SKM-1 (cell line): ENCODE measurements around the gene C2CD2.

Source experiments
- DNase-seq: peaks from one replicate; lab custom pipeline; 2025; ENCODE audit not compliant: unreplicated experiment; lab: John Stamatoyannopoulos, UW

C2CD2 gene

GRCh38 chr21:41933313-41934079 is 20.3 kb downstream of the C2CD2 start:
- DNase-seq = no peak

GRCh38 chr21:41932576-41933312 is 21.1 kb downstream of the C2CD2 start:
- DNase-seq = no peak

GRCh38 chr21:41932191-41932575 is 21.6 kb downstream of the C2CD2 start:
- DNase-seq = no peak

- no peak for DNase-seq
Observed at GRCh38 chr21:41931041-41931451, 22.8 kb downstream of the C2CD2 start.

GRCh38 chr21:41929248-41929647 is 24.6 kb downstream of the C2CD2 start:
- no peak for DNase-seq

GRCh38 chr21:41928621-41929220 is 25.1 kb downstream of the C2CD2 start:
- no peak for DNase-seq

GRCh38 chr21:41927727-41928409 is 25.9 kb downstream of the C2CD2 start:
- DNase-seq = peak; percentile 40

GRCh38 chr21:41926807-41927171 is 27.0 kb downstream of the C2CD2 start:
- no peak for DNase-seq

GRCh38 chr21:41926117-41926806 is 27.6 kb downstream of the C2CD2 start:
- no peak for DNase-seq

GRCh38 chr21:41925767-41926116 is 28.1 kb downstream of the C2CD2 start:
- no peak for DNase-seq

GRCh38 chr21:41924368-41924754 is 29.5 kb downstream of the C2CD2 start:
- no peak for DNase-seq

- DNase-seq = no peak
Observed at GRCh38 chr21:41923631-41924367, 30.0 kb downstream of the C2CD2 start.

GRCh38 chr21:41923186-41923585 is 30.6 kb downstream of the C2CD2 start:
- DNase-seq = no peak

GRCh38 chr21:41921021-41921420 is 32.8 kb downstream of the C2CD2 start:
- DNase-seq = no peak

GRCh38 chr21:41920476-41920875 is 33.3 kb downstream of the C2CD2 start:
- no peak for DNase-seq

GRCh38 chr21:41919666-41920398 is 34.0 kb downstream of the C2CD2 start:
- no peak for DNase-seq

GRCh38 chr21:41918561-41919358 is 35.1 kb downstream of the C2CD2 start:
- no peak for DNase-seq

GRCh38 chr21:41917531-41917930 is 36.3 kb downstream of the C2CD2 start:
- DNase-seq = no peak

GRCh38 chr21:41916888-41917433 is 36.9 kb downstream of the C2CD2 start:
- no peak for DNase-seq
